Activated naive CD8-positive, alpha-beta T cell treated with anti-CD3 and anti-CD28 coated beads, Interleukin-2, amount 10 ng/mL, durations not matched to agents 7 days and 5 days (primary cell): ENCODE measurements around the gene SLC26A9. TPM values are rescaled to one million over a fixed set of nuclear protein-coding genes. Genes with fewer than 3 reads are reported as not detected.

Experiments used
- ATAC-seq: fragments of 150-1000 bp; cut with Tn5 transposase; one replicate; pipeline ENCODE4 v1.10.0; 2021; ENCODE audit warnings: low read depth, moderate library complexity
- POLR2A ChIA-PET: fragments of 350-600 bp; sonication (Branson Sonifier 250); formaldehyde crosslinking; loops from one replicate; lab custom pipeline; 2021; ENCODE audit warnings: antibody characterized with exemption; lab: Charles Lee
- DNase-seq: peaks from one replicate; pipeline ENCODE4 v3.0.0; 2021
- H3K27ac Mint-ChIP-seq: one replicate; pipeline ENCODE4 v1.8.0; 2022; ENCODE audit warnings: mild to moderate bottlenecking, mixed read lengths
- H3K27me3 Mint-ChIP-seq: one replicate; pipeline ENCODE4 v1.8.0; 2022; ENCODE audit warnings: mild to moderate bottlenecking, moderate library complexity, mixed read lengths
- H3K36me3 Mint-ChIP-seq: one replicate; pipeline ENCODE4 v1.8.0; 2021; ENCODE audit warnings: mild to moderate bottlenecking, mixed read lengths
- H3K4me1 Mint-ChIP-seq: one replicate; pipeline ENCODE4 v1.8.0; 2021; ENCODE audit warnings: mixed read lengths
- H3K4me3 Mint-ChIP-seq: one replicate; pipeline ENCODE4 v1.8.0; 2022; ENCODE audit warnings: mild to moderate bottlenecking, moderate library complexity, mixed read lengths
- H3K9me3 Mint-ChIP-seq: one replicate; pipeline ENCODE4 v1.8.0; 2021; ENCODE audit warnings: mixed read lengths
- total RNA-seq, 2 experiments: library from RNA; stranded (reverse); gene quantifications; one replicate each; pipeline ENCODE4 v1.2.3, GENCODE V29; 2021

SLC26A9 gene
- total RNA-seq, 2 experiments from 2014 or later, result not detected

- DNase-seq (no peak), ATAC-seq (no peak)
- no peaks in the 10 kb centered on the region for H3K9me3 Mint-ChIP-seq
- H3K4me3 Mint-ChIP-seq, result no peak overlapping the region
- POLR2A ChIA-PET, result no interaction called here
- no peaks in the 10 kb centered on the region for H3K36me3 Mint-ChIP-seq
- no peaks in the 10 kb centered on the region for H3K4me1 Mint-ChIP-seq
- peaks cover 4% of the 10 kb centered on the region for H3K27me3 Mint-ChIP-seq
- H3K27ac Mint-ChIP-seq, result no peak overlapping the region
Measured at GRCh38 chr1:205967554-205968335, 24.5 kb upstream of the SLC26A9 start.

GRCh38 chr1:205965036-205965884, 22.0 kb upstream of the SLC26A9 start:
- Mint-ChIP-seq H3K27me3 (peaks cover 6% of the 10 kb centered on the region), H3K36me3 (no peaks in the 10 kb centered on the region), H3K4me1 (no peaks in the 10 kb centered on the region), H3K4me3 (no peak overlapping the region), H3K9me3 (no peaks in the 10 kb centered on the region), H3K27ac (no peak overlapping the region)
- DNase-seq, result no peak
- ATAC-seq, result no peak
- POLR2A ChIA-PET, result no interaction called here

DNA sequence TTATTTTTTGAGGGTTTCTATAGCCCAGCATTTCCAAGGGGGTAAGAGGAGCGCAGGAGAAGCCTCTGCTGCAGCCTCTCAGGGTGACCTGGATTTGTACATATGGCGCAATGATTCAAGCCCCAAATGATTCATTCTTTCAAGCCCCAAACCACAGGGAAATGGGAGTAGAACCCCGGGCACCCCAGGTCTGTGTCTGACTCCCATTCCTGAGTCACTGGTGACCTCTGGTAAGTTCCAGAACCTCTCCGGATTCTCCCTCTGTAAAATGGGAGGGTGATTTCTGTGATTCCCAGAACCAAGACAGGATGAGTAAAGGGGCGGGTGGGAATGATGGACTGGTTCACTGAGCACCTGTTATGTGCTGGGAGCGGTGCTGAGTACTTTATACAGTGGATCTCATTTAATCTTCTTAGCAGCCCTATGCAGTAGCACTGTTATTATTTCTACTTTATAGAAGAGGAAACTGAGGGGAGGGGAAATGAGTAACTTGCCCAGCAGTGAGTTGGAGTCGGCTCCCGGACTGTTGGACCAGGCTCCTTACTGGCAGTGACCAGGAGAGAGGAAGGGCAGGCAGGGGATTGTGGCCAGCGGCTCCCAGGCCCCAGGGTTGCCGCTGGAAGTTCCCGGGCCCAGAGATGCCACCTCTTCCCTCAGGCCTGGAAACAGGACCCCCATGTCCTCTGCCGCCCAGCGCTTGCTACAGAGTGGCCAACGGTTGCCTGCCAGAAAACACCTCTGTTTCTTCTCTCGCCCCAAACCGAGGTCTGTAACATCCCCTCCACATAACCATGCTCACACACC, 20.3 kb upstream of the SLC26A9 start:
- Mint-ChIP-seq H3K9me3 (no peaks in the 10 kb centered on the region), H3K27ac (no peak overlapping the region), H3K27me3 (peaks cover 9% of the 10 kb centered on the region), H3K4me1 (no peaks in the 10 kb centered on the region), H3K36me3 (no peaks in the 10 kb centered on the region), H3K4me3 (no peak overlapping the region)
- ATAC-seq (no peak), DNase-seq (no peak)
- POLR2A ChIA-PET, result no interaction called here

GRCh38 chr1:205962821-205963221, 19.6 kb upstream of the SLC26A9 start:
- no peaks in the 10 kb centered on the region for H3K4me1 Mint-ChIP-seq

GRCh38 chr1:205961991-205962820, 18.9 kb upstream of the SLC26A9 start:
- no peak overlapping the region for H3K4me3 Mint-ChIP-seq

More at GRCh38 chr1:205962821-205963221, 19.6 kb upstream of the SLC26A9 start:
- Mint-ChIP-seq H3K27me3 (peaks cover 9% of the 10 kb centered on the region), H3K4me3 (no peak overlapping the region), H3K9me3 (no peaks in the 10 kb centered on the region), H3K36me3 (no peaks in the 10 kb centered on the region), H3K27ac (no peak overlapping the region)
- DNase-seq (no peak), ATAC-seq (no peak)
- POLR2A ChIA-PET, result no interaction called here

DNA sequence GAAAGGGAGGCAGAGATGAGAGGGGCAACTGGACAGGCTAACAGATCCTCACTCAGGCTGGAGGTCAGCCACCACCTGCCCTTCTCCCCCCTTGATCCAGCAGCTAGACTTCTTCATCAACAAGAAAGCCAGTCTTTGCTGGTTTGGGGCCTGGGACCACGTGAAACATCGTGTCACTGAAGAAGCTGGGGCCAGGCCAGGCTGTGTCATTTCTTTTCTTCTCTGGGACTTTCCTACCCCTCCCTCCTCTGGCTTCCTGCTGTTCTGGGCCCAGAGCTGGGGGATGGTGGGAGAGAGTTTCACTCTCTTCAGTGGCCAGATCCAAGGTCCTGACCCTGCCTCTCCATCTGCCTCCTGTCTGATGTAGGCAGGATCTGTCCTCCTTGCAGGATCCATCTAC, 18.1 kb upstream of the SLC26A9 start:
- Mint-ChIP-seq H3K4me1 (no peaks in the 10 kb centered on the region), H3K27ac (no peak overlapping the region), H3K9me3 (no peaks in the 10 kb centered on the region), H3K36me3 (no peaks in the 10 kb centered on the region), H3K27me3 (peaks cover 19% of the 10 kb centered on the region), H3K4me3 (no peak overlapping the region)
- DNase-seq (no peak), ATAC-seq (no peak)
- POLR2A ChIA-PET, result no interaction called here

More at GRCh38 chr1:205961991-205962820, 18.9 kb upstream of the SLC26A9 start:
- H3K9me3 Mint-ChIP-seq, result no peaks in the 10 kb centered on the region
- H3K27ac Mint-ChIP-seq, result no peak overlapping the region
- DNase-seq (no peak), ATAC-seq (no peak)
- H3K4me1 Mint-ChIP-seq, result no peaks in the 10 kb centered on the region
- POLR2A ChIA-PET, result no interaction called here
- peaks cover 13% of the 10 kb centered on the region for H3K27me3 Mint-ChIP-seq
- no peaks in the 10 kb centered on the region for H3K36me3 Mint-ChIP-seq

- no peak for ATAC-seq
- Mint-ChIP-seq H3K27ac (no peak overlapping the region), H3K4me1 (no peaks in the 10 kb centered on the region), H3K4me3 (no peak overlapping the region), H3K27me3 (peaks cover 26% of the 10 kb centered on the region), H3K36me3 (no peaks in the 10 kb centered on the region), H3K9me3 (no peaks in the 10 kb centered on the region)
- POLR2A ChIA-PET, result no interaction called here
- DNase-seq, result no peak
Measured at GRCh38 chr1:205959789-205960188, 16.5 kb upstream of the SLC26A9 start.

GRCh38 chr1:205955499-205955898, 12.2 kb upstream of the SLC26A9 start:
- H3K36me3 Mint-ChIP-seq, result no peaks in the 10 kb centered on the region
- H3K9me3 Mint-ChIP-seq, result no peaks in the 10 kb centered on the region
- ATAC-seq, result no peak
- no peak for DNase-seq
- POLR2A ChIA-PET, result no interaction called here
- peaks cover 29% of the 10 kb centered on the region for H3K27me3 Mint-ChIP-seq
- no peak overlapping the region for H3K27ac Mint-ChIP-seq
- H3K4me3 Mint-ChIP-seq, result no peak overlapping the region
- no peaks in the 10 kb centered on the region for H3K4me1 Mint-ChIP-seq

DNA sequence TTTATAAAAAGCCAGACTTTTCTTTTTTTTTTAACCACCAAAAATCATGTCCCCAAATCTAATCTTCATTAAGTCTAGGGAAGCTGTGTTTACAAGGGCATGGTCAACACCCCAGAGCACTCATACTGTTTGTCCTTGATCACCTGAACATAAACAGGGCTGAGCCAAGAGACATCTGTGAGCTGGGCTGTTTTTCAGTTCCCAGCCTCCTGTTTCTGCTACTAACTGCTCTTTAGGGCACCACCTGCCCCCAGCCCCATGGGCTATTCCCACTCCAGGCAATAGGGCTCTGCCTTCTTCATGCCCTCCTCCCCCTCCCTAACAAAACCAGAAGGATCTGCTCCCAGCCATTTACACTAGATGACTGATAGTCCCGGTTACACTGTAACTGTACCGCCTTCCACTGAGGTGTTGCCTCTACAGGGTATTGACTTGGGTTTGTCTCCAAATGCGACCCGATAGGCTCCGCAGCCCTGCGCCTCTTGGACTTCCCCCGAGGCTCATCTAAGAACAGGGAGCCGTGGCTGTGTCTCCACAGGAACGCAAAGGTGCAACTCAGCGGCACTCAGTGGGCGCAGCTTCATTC, 11.7 kb upstream of the SLC26A9 start:
- Mint-ChIP-seq H3K4me1 (no peaks in the 10 kb centered on the region), H3K27me3 (peaks cover 29% of the 10 kb centered on the region), H3K27ac (no peak overlapping the region), H3K9me3 (no peaks in the 10 kb centered on the region), H3K4me3 (no peak overlapping the region), H3K36me3 (no peaks in the 10 kb centered on the region)
- DNase-seq, result no peak
- POLR2A ChIA-PET, result no interaction called here
- ATAC-seq, result no peak

DNA sequence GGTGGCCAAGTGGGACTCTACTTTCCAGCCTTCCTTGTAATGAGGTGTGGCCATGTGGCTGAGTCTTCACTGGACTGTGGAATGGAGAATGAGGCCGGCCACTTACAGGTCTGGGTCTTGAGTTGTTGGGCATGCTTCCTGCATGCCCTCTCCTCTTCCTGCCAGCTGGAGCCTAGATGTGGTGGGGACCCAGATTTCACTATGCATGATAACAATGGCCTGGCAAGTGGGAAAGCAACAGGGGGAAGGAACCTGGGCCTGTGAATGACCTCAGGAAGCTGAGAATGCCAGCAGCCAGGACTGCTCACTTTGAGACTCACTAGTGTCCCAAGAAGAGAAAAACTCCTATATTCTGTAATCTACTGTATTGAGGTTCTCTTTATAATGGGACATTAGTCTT, 8.5 kb upstream of the SLC26A9 start:
- H3K4me1 Mint-ChIP-seq, result no peaks in the 10 kb centered on the region
- ATAC-seq, result no peak
- no peak for DNase-seq
- no peak overlapping the region for H3K4me3 Mint-ChIP-seq
- H3K27ac Mint-ChIP-seq, result no peak overlapping the region
- no peaks in the 10 kb centered on the region for H3K36me3 Mint-ChIP-seq
- H3K27me3 Mint-ChIP-seq, result peaks cover 19% of the 10 kb centered on the region
- no peaks in the 10 kb centered on the region for H3K9me3 Mint-ChIP-seq
- POLR2A ChIA-PET, result no interaction called here

- Mint-ChIP-seq H3K4me3 (no peak overlapping the region), H3K27me3 (peaks cover 18% of the 10 kb centered on the region), H3K4me1 (no peaks in the 10 kb centered on the region), H3K9me3 (no peaks in the 10 kb centered on the region), H3K36me3 (no peaks in the 10 kb centered on the region), H3K27ac (no peak overlapping the region)
- DNase-seq, result no peak
- ATAC-seq, result no peak
- POLR2A ChIA-PET, result interaction anchor here (0.5 to 0.6 kb wide), 2 partner anchors 547 to 827 kb away, joined by 3 read pairs; no protein-coding TSS in a partner anchor
Measured at GRCh38 chr1:205950826-205951549, 7.7 kb upstream of the SLC26A9 start.

DNA sequence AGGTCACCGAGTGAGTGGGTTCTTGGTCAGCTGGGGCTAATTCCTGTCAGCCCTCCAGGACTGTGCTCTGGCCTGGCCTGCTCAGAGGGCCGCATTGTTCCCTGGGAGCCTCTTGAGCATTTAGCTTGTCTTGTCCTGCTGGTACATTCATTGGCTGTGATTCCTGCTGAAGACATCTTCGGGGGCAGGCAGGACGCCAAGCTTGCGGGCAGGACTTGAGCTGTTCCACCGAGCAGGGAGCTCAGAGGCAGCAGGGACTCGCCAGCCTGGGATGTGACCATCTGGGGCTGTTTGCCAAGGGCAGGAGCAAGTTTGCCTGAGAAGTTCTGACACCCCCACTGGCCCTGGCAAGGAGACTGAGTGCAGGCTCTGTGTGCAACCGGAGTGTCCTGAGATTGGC, 7.0 kb upstream of the SLC26A9 start:
- Mint-ChIP-seq H3K27me3 (peaks cover 17% of the 10 kb centered on the region), H3K27ac (no peak overlapping the region), H3K4me1 (no peaks in the 10 kb centered on the region), H3K9me3 (no peaks in the 10 kb centered on the region), H3K4me3 (no peak overlapping the region), H3K36me3 (no peaks in the 10 kb centered on the region)
- DNase-seq, result no peak
- ATAC-seq, result no peak
- POLR2A ChIA-PET, result no interaction called here
